ENCODE results near the gene CELA2A. TPM values are rescaled to one million over a fixed set of nuclear protein-coding genes. Genes with fewer than 3 reads are reported as not detected.

The CELA2A gene
- under 1 TPM in 3 of 5 donors, not detected in 2; 0.24 to 0.46 (median 0.30) TPM for polyA plus RNA-seq (ENCODE audit: insufficient read depth in 1 of 5, insufficient read length in 5 of 5, low replicate concordance in 1 of 5)
- long read RNA-seq, donor 1 = 0 reads
- long read RNA-seq, donor 2 = 0 reads
- long read RNA-seq, donor 3 = 0 reads
- long read RNA-seq, donor 4 = 0 reads
- long read RNA-seq, donor 5 = 0 reads
- long read RNA-seq, donor 6 = 0 reads
- long read RNA-seq, donor 7 = 0 reads
- long read RNA-seq, donor 8 = 0 reads

GRCh38 chr1:15456313-15456954, at the start of gene CELA2A:
CELA2A (plus strand) TSS chr1:15456732; CDS start chr1:15456754, 22 bp downstream.
- no peak for DNase-seq

DNA sequence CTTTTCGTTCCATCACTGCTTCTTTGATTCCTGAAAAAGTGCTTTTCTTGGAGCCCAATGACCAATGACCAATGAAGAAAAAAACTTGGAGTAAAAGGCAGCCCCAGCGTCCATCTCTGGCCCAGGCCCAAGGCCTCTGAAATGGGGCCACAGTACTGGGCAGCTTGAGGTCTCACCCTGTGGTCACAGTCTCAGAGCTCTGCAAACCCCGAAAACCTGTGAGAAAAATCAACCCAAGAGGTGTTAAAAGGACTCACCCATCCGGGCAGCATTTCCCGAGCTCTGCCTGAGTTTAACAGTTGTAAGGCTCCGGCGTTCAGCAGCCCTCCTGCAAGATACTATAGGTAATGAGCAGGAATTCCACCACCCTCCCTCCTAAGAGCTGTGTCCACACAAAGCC, 49.0 kb upstream of the CELA2A start:
- DNase-seq = no peak

DNA sequence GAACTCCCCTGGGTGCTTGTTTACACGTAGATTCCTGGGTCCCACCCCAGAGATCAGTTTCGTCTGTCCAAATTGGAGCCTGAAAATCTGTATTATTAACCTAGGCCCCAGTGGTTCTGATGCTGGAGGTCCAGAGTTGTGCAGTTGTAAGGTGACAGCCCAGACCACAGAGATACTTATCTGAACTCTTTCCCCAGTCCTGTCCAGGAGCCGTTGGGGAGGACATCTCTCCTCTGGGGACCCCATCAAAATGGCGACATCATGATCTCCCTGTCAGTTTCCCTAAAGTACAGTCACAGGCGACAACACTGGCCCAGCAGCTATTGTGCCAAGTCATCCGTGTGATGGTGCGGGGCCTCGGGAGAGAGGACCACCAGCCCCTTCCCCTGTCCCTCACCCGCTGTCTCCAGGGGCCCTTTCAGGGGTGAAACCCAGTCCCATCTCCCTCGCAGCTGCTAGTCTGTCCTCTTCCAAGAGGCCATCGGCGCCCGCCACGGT, 47.6 kb upstream of the CELA2A start:
- DNase-seq = no peak

DNA sequence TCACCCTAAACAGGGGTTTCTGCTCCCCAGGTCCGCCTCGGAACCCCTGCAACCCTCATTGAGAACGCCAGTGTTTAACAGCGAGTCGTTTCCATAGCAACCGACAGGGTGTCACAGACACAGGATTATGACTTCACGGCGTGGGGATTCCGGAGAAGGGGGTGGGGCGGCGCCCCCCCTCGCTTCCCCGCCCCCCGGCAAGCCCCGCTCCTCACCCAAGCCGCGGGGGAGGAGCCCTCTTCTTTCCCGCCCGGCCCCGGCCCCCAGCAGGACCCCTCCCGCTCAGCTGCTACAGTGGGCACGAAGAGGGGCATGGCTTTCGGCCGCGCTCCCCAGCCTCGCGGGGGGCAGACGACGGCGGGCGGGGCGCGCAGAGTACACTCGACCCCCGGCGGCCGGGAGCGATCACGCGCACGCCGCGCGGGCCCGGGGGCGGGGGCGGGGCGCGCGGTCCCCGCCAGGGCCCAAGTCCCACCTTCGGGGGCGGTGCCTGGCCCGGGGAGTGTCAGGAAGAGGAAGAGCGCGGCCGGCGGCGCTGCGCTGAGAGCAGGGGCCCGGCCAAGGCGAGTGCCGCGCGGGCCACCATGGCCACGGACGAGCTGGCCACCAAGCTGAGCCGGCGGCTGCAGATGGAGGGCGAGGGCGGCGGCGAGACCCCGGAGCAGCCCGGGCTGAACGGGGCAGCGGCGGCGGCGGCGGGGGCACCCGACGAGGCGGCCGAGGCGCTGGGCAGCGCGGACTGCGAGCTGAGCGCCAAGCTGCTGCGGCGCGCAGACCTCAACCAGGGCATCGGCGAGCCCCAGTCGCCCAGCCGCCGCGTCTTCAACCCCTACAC, 46.9 kb upstream of the CELA2A start, which contains the start of gene EFHD2:
Gene EFHD2 (plus strand): TSS at position 501 of the 835 bp plus-strand sequence. CDS start 84 bp downstream, at position 585.
- DNase-seq = peak; percentile 82 to 83

DNA sequence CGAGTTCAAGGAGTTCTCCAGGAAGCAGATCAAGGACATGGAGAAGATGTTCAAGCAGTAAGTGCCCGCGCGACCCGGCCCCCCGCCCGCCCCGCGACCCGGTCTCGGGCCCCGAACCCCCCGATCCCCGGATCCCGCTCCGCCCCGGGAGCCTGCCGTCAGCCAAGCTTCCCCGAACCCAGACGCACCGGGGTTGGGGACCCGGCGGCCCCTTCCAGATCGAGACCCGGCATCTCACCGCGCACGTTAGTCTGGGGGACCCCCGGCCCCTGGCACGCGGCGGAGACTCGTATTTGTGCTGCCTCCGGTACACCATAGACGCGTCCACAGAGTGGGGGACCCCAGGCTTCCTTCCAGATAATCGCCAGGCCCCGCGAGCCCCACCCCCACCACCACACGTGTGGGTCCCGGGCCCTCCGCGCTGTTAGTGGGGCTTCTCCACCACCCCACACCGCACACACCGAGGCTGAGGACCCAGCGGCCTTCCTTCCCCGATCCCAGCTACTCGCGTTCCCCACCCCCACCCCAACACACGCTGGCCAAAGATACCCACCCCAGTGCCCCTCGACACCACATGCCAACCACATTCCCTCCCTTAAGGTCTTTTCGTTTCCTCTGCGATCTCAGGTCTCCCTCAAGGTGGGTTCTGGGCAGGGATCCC, 46.2 kb upstream of the CELA2A start:
- no peak for DNase-seq

GRCh38 chr1:15410884-15411245, 45.7 kb upstream of the CELA2A start:
- no peak for DNase-seq

GRCh38 chr1:15411593-15412137, 44.9 kb upstream of the CELA2A start:
- DNase-seq = no peak

GRCh38 chr1:15412175-15412800, 44.2 kb upstream of the CELA2A start:
- no peak for DNase-seq

- no peak for DNase-seq
These were observed 43.7 kb upstream of the CELA2A start for GRCh38 chr1:15412843-15413242.

GRCh38 chr1:15413563-15414444, 42.7 kb upstream of the CELA2A start:
- DNase-seq = no peak

DNA sequence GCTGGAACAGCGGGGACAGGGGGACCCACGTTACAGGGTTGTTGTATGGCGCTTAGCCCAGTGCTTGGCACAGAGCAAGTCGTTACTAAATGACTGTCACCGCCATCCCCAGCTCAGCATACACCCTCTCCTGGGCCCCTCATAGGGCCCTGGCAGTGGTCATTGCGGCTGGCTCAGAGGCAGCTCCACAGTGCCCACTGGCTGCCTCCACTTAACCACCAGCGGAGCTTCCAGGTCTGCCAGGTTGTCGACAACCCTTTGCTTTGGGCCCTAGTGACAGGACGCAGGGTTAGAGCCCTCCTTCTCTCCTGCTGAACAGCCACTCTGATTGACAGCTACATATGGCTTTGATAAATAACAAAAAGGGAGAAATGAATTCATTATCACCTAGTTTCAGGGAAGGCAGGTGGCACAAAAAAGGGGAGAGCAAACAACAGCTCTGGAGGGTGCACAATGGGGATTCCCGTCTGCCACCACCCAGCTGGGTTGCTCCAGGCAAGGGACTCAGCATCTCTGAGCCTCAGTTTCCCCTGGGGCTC, 42.0 kb upstream of the CELA2A start:
- no peak for DNase-seq

- no peak for DNase-seq
These were observed 39.2 kb upstream of the CELA2A start for GRCh38 chr1:15417059-15417934.

DNA sequence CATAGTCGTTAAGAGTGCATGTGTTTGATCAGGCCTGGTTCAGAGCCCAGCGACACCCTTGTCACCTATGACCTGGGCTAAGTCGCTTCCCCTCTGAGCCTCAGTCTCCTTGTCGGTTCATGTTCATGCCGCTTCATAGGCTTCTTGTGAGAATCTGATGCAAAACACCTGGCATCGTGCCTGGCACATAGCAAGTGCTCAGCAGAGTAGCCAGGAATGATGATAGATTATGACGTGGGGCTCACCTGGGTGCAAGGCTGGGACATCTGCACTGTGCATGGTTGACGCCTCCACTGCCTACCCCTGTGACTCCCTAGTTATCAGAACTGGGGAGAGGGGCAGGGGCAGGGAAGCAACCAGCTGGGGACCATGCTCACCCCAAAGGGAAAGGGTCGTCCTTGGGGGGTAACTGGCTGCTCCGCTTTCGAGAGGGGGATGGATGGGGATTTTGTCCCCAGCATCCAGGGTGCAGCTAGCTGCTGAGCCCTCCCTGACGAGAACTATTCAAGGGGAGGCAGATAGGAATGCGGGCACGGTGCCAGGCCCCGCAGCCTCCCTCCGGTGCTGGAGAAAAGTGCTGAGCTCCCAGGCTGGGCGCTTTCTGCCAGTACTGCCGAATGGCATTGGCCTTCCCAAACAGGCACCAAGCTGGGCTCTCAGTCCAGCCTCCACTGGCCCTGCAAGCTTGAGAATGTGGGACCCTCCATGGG, 37.6 kb upstream of the CELA2A start:
- DNase-seq = no peak

DNA sequence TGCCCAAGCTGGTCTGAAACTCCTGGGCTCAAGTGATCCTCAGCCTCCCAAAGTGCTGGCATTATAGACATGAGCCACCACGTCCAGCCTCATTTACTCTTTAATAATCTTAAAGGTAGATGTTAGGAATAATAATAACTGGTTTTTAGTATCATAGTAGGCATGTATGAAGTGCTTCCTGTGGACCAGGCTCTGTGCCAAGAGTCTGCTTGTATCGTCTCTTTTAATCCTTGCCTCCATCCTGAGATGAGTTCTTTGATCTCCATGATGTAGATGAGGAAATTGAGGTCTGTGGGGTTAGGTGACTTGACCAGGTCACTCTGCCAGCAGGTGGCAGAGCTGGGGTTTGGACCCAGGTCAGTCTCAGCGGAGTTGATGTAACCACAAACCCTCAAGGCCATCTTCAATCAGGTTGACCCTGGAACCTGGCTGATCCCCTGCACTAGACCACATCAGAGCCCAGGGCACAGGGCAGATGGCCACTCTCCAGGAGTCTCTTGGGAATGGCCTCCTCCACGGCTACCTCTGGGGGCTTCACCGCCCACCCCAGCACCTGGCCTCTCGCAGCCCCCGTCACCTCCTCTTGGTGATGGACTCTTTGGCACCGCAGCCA, 35.6 kb upstream of the CELA2A start:
- no peak for DNase-seq

DNA sequence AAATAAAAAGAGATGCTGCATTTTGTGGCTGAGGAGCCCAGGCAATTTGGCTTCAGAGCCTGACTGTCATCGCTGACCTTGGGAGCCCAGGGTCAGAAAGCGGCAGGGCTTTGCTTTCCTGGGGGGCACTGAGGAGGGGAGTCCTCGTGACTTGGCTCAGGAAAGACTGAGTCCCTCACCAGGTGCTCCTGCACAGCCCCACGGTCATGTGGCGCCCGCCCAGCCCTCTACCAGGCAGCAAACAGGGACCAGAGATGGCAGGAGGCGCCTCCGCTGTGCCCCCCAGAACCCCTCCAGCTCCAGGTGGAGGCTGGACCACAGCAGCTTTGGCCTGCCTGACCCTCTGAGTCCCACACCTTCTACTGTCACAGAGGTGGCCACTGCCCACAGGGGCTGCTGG, 33.7 kb upstream of the CELA2A start:
- no peak for DNase-seq

- DNase-seq = no peak
These were observed 33.0 kb upstream of the CELA2A start for GRCh38 chr1:15423355-15424077.

DNA sequence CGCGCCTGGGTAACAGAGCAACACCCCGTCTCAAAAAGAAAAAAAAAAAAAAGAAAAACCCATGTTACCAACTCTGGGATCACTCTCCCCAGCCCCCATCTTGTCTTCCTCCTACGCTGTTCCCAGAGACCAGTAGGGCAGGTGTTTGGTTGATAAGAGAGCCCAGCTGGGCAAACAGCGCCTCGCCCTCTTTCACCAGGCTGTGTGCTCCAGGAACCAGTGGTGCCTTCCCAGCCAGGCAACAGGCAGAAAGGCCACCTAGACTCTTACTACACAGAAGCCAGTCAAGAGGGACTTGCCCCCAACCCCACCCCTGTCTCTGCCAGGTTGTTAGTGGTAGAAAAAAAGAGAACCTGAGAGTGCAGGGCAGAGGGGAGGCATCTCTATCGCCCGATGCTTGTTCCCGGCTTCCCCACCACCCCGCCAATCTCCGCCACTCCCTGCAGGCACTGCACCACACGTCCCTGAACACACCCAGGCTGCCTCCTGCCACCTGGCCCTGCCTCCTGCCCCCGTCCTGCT, 32.3 kb upstream of the CELA2A start:
- DNase-seq = no peak

Measured in right lung (tissue), 10 donors.